HUES64 (cell line): ENCODE results near the gene SDCBP2.
A peak's percentile ranks its signal among the peaks of the same experiment; 100 is the strongest.

Source experiments
- H3K27ac ChIP-seq: 2 replicates; pipeline ENCODE4 v1.7.0; 2013; ENCODE audit warnings: low read depth, low read length, inconsistent platforms
- H3K27me3 ChIP-seq: 2 replicates; pipeline ENCODE4 v1.6.1; 2013; ENCODE audit warnings: mild to moderate bottlenecking, low read length; ENCODE audit not compliant: insufficient read depth
- H3K36me3 ChIP-seq: 2 replicates; pipeline ENCODE4 v1.6.1; 2013; ENCODE audit warnings: mild to moderate bottlenecking, low read length; ENCODE audit not compliant: insufficient read depth
- H3K4me1 ChIP-seq: 2 replicates; pipeline ENCODE4 v1.6.1; 2013; ENCODE audit warnings: mild to moderate bottlenecking, low read length, moderate library complexity; ENCODE audit not compliant: insufficient read depth
- H3K4me3 ChIP-seq: 2 replicates; pipeline ENCODE4 v1.5.1; 2013; ENCODE audit warnings: mild to moderate bottlenecking, low read length, moderate library complexity
- H3K9ac ChIP-seq: 2 replicates; pipeline ENCODE4 v1.6.1; 2013; ENCODE audit warnings: mild to moderate bottlenecking, low read depth, low read length
- H3K9me3 ChIP-seq: 2 replicates; pipeline ENCODE4 v1.6.1; 2013; ENCODE audit warnings: low read depth, low read length; ENCODE audit not compliant: insufficient read depth
- WGBS: fragments of 150-250, 120-280 bp; methylation state at CpG from one replicate; pipeline ENCODE4 v1.1.7; 2013; ENCODE audit warnings: missing lambda C conversion rate; 5-methylcytosine and 5-hydroxymethylcytosine counted together

Gene SDCBP2

DNA sequence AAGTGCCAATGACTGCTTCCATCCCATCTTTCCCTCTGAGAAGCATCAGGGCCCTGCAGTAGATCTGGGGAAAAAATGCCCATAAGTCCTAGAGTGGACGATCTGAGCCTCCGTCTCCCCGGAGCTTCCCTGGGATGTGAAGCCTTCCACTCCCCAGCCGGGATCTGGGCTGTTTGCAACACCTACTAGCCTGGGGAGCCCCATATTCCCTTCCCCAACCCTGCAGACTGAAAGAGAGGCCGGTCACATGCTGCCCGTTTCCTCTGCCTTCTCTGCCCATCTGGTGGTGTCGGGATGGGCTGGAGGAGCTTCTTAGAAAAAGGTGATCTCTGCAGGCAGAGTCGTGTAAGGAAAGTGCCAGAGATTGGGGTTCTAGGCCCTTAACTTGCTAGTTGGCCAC, 61.8 kb downstream of the SDCBP2 start:
- peak overlapping the region; percentile 58 for H3K4me3 ChIP-seq
- peaks cover 15% of the 10 kb centered on the region for H3K27me3 ChIP-seq
- no peak overlapping the region for H3K9ac ChIP-seq
- no peak overlapping the region for H3K27ac ChIP-seq
- H3K4me1 ChIP-seq, result 0 out of 2 replicates have a peak, but pooled peaks cover 7% of the 10 kb centered on the region
- no peaks in the 10 kb centered on the region for H3K36me3 ChIP-seq
- WGBS, result 40% methylated on average over 8 of the region's 8 CpGs
- H3K9me3 ChIP-seq, result no peaks in the 10 kb centered on the region

DNA sequence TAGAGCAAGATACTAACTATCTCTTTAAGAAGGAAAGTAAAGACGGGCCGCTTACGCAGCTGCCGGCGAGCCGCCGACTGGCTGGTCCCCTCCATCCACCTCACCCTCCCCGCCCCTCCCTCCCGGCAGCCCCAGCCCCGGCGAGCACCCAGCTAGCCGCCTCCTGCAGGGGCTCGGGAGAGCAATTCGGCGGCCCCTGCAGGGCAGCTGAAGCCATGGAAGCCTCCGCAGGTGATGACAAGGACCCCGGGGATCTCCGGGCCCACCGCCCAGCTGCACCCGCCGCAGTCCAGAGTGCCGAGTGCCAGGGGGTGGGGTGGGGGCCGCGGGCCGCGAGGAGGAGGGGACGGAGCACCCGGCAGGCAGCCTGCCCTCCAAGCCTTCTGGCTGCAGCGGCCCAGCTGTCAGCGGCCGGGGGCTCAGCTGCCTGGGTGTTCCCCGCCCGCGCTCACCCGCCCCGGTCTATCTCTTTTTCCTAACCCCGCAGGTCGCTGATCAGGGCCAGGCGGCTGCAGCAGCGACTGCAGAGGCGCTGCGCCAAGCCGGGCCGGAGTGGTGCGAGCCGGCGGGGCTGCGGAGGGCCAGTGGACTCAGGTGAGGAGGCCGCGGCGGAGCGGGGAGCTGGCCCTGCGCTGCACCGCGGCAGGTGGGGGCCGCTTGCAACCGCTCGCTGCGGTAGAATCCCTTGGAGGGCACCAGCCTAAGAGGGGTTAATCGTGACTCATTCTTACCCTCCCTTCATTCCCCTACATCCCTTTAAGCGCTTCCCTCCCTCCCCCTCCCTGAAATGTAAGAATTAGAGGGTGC, 62.6 kb downstream of the SDCBP2 start, which contains the start of gene SNPH:
SNPH (plus strand) TSS at position 128 of the 807 bp plus-strand sequence. CDS start 29,946 bp downstream, outside the sequence.
- Histone ChIP-seq H3K9ac (no peak within 1 kb of the TSS), H3K4me1 (0 out of 2 replicates have a peak, but pooled peaks cover 7% of the 10 kb centered on the region), H3K36me3 (no peaks in the 10 kb centered on the region), H3K27me3 (peaks cover 15% of the 10 kb centered on the region), H3K9me3 (no peaks in the 10 kb centered on the region), H3K27ac (no peak within 1 kb of the TSS), H3K4me3 (peak within 1 kb of the TSS; percentile 58)
- under 1% methylated on average over 59 of the region's 61 CpGs for WGBS

- H3K27me3 ChIP-seq, result peaks cover 17% of the 10 kb centered on the region
- WGBS, result 1% methylated on average over 10 of the region's 10 CpGs
These were observed 63.1 kb downstream of the SDCBP2 start for GRCh38 chr20:1265916-1266166.

DNA sequence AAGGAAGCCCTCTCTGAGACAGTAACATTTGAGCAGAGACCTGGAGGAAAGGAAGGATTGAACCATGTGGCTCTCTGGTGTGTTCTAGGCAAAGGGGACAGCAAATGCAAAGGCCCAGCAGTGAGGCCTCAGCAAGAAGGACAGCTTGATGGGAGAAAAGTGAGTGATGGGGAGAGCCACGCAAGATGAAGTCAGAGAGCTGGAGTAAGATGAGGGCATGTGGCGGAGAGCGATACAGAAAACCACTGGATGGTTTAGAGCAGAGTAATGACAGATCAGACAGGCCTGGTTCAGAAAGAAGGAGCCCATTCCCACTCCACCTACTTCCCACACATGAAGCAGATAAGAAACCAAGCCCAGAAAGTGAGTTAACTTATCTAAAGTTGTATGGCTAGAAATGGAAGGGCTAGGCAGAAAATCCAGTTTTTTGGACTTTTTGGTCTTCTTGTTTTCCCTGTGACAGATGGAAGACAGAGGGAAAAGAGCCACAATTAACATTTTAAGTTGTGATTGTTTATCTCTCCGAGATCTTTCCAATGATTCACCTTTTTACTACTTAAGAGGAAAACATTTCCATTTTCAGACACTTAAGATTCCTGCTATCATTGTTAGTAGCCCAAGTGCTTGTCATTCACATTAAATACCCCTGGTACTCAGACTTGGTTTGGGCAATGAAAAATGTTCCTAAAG, 63.6 kb downstream of the SDCBP2 start:
- Histone ChIP-seq H3K4me1 (0 out of 2 replicates have a peak, but pooled peaks cover 7% of the 10 kb centered on the region), H3K27ac (no peak overlapping the region), H3K4me3 (peak overlapping the region; percentile 58), H3K36me3 (no peaks in the 10 kb centered on the region), H3K9me3 (no peaks in the 10 kb centered on the region), H3K27me3 (peaks cover 21% of the 10 kb centered on the region), H3K9ac (no peak overlapping the region)
- 90% methylated on average over 4 of the region's 4 CpGs for WGBS

More at GRCh38 chr20:1265916-1266166, 63.1 kb downstream of the SDCBP2 start:
- Histone ChIP-seq H3K36me3 (no peaks in the 10 kb centered on the region), H3K9me3 (no peaks in the 10 kb centered on the region), H3K4me3 (peak overlapping the region; percentile 58), H3K9ac (no peak overlapping the region), H3K4me1 (0 out of 2 replicates have a peak, but pooled peaks cover 7% of the 10 kb centered on the region), H3K27ac (no peak overlapping the region)

GRCh38 chr20:1264727-1265126, 64.2 kb downstream of the SDCBP2 start:
- Histone ChIP-seq H3K27ac (no peak overlapping the region), H3K4me3 (no peak overlapping the region), H3K27me3 (peaks cover 22% of the 10 kb centered on the region), H3K36me3 (no peaks in the 10 kb centered on the region), H3K9ac (no peak overlapping the region), H3K9me3 (no peaks in the 10 kb centered on the region), H3K4me1 (0 out of 2 replicates have a peak, but pooled peaks cover 7% of the 10 kb centered on the region)
- WGBS, result 90% methylated on average over 2 of the region's 2 CpGs

DNA sequence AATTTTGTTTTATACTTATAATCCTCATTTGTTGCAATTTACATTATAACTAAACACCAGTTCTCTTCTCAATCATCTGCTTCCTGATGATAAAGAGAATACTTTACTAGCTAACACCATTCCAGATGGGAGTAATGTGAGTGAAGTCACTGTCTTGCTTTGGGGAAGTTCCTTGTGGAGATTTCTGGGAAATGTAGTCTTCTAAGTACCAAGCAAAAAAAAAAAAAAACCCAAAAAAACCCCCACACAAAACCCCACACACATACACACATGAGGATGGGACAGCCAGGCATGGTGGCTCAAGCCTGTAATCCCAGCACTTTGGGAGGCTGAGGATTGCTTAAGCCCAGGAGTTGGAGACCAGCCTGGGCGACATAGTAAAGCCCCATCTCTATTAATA, 65.1 kb downstream of the SDCBP2 start:
- 100% methylated on average over 1 of the region's 1 CpG for WGBS
- H3K36me3 ChIP-seq, result no peaks in the 10 kb centered on the region
- no peak overlapping the region for H3K4me3 ChIP-seq
- H3K9ac ChIP-seq, result no peak overlapping the region
- no peaks in the 10 kb centered on the region for H3K9me3 ChIP-seq
- peaks cover 22% of the 10 kb centered on the region for H3K27me3 ChIP-seq
- 0 out of 2 replicates have a peak, but pooled peaks cover 7% of the 10 kb centered on the region for H3K4me1 ChIP-seq
- H3K27ac ChIP-seq, result no peak overlapping the region
